Loucy (cell line): ENCODE measurements around the gene KCTD12.

Experiments used
- EZH2phosphoT487 ChIP-seq: fragments of 200-600 bp; IDR thresholded peaks from 2 replicates; pipeline ENCODE4 v1.6.1; 2018; ENCODE audit warnings: antibody characterized with exemption, mild to moderate bottlenecking, moderate library complexity, borderline replicate concordance
- TF ChIP-seq, protein P1 (sequence below): fragments of 200-600 bp; sonication (generic); conservative IDR thresholded peaks from 2 replicates; pipeline ENCODE4 v1.5.1; 2014; ENCODE audit warnings: mild to moderate bottlenecking, antibody characterized with exemption, low read length

DNA sequence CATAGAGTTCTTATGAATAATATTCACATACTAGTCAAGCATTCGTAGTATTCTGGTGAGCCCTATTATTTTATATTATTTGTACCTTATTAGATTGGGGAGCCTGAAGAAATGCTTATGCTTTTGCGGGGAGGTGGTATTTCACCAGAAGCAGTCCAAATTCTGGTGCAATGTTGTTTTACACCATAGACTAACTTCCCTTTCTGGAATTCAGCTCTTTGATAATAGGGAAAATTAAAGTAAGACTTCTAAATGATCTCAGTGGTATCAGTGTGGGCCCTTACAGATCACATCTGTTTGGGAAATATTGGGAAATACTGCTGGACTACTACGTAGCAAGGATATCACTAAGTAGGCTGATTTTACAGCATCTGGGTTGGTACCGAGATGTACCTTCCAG lies 34.2 kb downstream of the KCTD12 start:
- TF ChIP-seq, protein P1, sequence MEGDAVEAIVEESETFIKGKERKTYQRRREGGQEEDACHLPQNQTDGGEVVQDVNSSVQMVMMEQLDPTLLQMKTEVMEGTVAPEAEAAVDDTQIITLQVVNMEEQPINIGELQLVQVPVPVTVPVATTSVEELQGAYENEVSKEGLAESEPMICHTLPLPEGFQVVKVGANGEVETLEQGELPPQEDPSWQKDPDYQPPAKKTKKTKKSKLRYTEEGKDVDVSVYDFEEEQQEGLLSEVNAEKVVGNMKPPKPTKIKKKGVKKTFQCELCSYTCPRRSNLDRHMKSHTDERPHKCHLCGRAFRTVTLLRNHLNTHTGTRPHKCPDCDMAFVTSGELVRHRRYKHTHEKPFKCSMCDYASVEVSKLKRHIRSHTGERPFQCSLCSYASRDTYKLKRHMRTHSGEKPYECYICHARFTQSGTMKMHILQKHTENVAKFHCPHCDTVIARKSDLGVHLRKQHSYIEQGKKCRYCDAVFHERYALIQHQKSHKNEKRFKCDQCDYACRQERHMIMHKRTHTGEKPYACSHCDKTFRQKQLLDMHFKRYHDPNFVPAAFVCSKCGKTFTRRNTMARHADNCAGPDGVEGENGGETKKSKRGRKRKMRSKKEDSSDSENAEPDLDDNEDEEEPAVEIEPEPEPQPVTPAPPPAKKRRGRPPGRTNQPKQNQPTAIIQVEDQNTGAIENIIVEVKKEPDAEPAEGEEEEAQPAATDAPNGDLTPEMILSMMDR, result no peak
- TF ChIP-seq EZH2phosphoT487, result no peak
